GM15510 (cell line): Measurements from ENCODE around the gene TPRKB.

ENCODE experiments used
- POLR2A ChIP-seq: IDR thresholded peaks from 3 replicates; pipeline ENCODE4 v1.6.1; 2011; ENCODE audit warnings: borderline replicate concordance; ENCODE audit not compliant: insufficient read length; ENCODE audit errors: extremely low read depth

TPRKB gene

DNA sequence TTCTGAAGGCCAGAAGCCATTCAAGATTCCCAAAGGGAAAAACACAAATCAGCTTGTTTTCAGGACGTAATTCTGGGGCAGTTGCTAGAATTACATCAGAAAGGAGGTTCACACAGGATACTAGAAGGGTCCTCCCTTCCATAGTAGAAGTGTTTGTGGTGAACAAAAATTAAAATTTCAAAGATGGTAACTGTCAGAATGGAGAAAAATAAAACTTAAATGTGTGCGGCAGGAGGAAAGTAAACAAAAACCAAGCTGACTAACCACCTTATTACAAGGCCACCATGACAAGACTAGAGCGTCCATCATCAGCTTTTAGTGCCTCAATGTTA, 9.7 kb upstream of the TPRKB start:
- TF ChIP-seq POLR2A: no peak

DNA sequence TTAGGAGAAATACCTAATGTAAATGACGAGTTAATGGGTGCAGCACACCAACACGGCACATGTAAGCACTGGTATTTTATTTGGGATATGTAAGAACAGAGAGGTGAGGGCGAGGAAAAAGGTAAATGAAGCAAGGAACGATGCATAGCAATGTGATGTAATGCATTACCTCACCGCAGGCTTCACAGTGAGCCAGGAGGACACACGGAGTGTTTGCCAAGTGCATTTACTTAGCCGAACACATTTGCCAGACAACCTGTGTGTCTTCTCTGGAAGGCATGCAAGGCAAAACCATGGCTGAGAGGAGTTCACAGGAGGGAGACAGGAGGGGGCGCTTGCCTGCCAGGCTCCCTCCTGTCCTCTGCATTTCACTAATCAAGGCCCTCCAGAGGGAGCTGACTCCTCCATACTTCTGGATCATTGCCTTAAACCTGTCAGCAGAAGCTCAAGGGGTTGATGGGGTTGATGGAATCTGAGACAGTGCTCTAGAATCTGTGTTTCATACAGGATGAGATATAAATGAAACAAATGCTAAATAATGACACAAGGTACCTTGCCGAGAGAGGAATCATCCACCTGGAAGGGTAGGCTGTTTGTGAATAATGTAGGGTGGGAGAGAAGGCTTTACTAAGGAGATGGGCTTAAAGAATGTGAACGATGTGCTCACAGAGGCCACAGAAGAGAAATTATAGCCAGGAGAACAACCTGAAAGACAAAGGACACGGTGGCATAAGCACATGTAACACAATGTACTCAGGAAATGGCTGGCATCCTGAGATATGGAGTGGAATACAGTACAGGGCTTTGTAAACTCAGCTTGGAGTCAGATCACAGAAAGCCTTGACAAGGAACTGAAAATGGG, 9.1 kb upstream of the TPRKB start:
- TF ChIP-seq POLR2A: no peak

DNA sequence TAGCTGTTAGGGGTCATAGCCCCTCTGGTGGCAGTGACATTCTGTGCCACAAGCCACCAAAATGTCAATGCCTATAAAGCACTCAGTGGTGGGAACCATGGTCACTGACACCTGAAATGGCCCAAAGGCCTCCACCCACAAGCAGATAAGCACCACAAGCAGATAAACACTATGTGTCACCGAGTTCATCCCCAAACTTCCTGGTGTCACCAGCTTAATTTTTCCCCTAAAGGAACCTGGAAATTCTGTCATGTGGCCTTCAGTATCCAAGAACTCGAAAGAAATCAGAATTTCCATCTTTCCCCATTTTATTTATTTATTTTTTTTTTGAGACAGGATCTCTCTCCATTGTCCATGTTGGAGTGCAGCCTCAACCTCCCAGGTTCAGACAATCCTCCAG, 3.6 kb upstream of the TPRKB start:
- no peak for TF ChIP-seq POLR2A

DNA sequence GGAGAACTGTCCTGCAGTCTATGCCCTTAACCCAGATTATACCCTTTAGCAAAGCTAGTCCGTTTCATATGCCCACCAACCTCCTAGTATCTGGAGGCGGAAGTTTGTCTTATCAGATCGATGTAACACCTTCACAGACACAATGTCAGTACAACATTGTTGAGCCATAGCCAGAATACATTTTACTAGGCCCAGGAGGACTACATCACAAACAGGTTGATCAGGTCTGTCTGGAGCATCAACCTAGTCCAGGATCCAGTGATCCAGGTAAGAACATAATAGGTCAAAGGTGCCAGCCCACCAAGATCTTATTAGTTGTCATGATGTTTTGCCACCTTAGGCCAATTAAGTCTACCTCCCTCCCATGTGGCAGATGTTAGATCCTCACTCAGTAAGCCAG, 2.0 kb upstream of the TPRKB start:
- no peak for TF ChIP-seq POLR2A

DNA sequence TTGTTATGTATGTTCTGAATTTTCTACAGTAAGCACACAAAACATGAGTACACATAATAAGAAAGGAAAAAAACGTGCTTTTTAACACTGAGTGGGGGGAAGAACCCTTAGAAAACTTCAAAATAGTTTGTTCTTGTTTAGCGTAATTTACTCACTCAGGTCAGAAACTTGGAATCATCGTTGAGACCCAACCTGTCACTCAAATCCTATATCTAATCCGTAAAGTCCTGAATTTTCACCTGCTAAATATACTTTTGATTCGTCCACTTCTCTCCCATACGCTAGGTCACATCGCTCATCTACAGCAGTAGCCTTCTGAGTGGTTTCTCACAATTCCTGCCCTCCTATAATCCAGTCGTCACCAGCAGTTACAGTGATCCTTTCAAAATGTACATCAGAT, 767 bp downstream of the TPRKB start:
- TF ChIP-seq POLR2A: no peak

DNA sequence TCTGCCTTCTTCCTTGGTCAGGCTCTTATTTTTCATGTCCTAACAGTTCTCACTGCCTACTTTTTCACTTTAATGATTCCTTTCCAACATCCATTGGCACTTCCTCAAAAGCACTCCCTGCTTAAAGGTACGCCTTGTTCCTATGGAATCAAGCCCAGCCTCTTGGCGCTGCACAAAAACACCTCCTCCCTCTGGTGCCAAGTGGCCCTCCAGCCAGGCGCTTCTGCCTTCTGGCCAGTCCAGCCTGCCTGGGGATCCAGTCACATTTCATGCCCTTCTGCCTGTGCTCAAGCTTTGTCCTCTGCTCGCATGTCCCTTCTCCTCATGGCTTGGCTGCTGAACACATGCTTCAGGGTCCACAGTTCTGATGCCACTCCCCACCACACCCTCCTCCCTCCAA, 6.3 kb downstream of the TPRKB start:
- TF ChIP-seq POLR2A: no peak

DNA sequence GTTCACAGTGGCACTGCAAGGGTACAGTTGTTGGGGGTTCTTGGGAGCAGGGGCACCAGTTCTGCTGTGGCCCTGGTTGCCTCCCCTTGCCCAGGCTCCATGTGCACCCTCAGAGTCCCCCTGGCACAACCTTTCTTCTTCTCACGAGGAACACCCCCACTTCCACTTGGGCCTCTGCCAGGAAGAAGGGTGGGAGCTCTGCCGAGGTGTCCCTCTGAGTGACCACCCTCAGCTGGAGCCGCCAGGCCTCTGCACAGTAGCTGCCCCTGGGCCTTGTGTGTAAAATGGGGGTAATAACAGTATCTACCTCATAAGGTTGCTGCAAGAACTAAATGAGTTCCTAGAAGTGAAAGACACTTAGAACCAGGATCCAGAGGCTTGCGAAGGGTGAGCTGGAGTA, 8.4 kb downstream of the TPRKB start:
- TF ChIP-seq POLR2A: no peak

DNA sequence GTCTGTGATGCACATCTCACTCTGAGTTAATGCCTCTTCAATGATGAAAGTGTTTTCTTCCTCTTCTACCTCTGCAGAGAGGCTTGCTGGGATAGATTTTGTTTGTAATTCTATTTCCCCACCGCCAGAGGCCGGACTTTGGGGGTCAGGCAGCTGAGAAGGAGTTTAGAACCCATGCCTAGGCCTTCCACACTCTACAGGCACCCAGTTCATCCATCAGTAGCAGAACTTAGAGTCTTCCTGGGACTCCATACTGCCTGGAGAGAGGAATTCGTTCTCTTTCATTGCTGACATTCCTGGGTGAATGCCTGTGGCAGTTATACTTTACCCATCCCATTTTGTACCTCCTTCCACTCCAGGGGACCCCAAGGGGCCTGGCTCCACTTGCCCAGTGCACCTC, 9.1 kb downstream of the TPRKB start:
- TF ChIP-seq POLR2A: no peak

DNA sequence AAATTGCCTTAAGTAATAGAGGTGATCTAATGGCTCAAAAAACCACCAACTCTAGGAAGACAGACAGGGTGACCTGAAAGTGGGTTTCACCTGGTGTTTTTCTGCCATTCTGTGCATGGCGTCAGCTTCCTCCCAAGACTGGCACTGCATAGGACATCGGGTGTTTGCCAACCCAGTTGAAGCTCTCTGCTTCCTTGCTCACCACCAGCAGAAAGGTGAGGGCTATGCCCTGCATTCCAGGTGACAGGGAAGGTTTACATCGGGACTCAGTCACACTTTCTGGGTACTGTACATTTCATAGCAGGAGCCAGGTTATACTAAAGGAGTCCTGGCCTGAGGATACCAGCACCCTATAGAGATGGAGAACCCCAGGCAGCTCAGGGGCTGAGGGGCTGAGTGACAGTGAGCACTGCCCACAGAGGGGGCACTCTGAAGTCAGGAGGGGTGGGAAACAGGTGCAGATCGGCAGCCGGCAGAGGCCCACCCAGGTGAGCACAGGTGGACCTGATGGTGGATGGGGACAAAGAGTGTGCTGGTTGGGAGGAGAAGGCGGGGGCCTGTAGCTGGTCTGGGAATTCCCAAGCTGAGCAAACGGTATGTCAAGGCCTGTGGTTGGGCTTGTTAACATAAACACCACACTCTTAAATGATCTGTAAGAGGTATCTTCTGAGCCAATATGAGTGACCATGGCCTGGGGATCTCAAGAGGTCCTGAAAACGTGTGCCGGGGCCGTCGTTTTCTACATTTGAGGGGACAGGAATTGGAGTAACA, 18.1 kb downstream of the TPRKB start:
- no peak for TF ChIP-seq POLR2A

DNA sequence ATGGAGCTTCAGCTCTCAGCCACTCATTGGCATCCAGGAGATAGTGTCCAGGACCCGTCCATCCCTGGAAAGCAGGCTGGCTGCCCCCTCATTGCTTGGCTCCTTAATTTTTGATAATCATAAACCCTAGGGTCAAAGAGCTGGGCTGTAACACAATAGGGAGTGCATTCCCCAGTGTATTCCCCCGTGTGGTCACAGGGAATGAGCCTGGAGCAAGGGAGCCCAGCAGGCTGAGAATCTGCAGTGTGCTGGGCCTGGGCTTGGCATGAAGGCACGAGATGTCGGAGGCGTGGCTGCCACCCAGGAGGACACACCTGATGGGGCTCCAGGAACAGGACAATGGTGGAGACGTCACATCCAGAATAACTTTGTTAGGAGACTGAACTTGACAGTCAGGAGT, 18.7 kb downstream of the TPRKB start:
- TF ChIP-seq POLR2A: no peak

DNA sequence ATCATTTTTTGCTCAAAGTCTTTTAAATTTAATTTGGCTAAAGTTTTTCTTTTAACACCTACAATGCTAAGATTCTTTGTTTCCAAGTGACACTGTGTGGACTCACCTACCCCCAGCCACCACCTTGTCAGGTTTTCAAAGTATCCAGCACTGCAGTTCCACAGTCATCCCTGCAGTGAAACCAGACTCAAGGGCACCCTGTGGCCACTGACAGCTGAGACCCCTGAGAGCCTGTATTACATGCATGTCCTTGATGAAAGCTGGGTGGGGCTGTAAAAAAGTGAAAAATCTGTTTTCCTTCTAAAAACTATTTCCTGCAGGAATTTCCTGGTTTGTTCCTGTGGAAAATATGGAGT, 19.9 kb downstream of the TPRKB start:
- TF ChIP-seq POLR2A: no peak

DNA sequence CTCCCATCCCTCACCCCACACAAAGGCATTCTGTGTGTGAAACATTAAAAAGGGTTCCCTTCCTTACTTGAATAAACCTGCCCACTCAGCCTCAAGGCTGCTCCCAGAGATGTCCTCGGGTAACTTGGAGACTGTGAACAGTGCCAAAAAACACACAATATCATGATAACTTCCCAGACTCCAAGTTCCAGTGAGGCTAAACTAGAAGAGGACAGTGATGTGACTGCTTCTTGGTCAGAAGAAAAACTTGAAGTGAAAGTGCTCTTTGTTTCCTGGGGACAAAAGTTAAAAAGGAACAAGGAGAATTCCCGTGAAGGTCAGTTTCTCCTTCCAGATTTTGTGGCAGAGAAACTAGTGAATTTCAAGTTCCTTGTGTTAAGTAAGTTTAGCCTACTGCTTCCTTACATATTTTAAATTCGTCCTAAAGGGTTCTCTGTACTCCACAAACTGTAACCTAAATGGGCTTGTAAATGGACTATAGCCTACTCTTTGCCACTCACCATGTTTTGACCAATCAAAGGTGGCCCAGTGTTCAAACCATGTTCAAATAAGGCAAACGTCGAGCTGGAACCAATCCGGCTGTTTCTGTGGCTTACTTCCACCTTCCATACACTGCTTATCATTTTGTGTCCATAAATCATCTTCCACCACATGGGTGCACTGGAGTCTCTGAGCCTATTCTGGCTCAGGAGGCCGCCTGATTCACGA, 20.4 kb downstream of the TPRKB start:
- no peak for TF ChIP-seq POLR2A

DNA sequence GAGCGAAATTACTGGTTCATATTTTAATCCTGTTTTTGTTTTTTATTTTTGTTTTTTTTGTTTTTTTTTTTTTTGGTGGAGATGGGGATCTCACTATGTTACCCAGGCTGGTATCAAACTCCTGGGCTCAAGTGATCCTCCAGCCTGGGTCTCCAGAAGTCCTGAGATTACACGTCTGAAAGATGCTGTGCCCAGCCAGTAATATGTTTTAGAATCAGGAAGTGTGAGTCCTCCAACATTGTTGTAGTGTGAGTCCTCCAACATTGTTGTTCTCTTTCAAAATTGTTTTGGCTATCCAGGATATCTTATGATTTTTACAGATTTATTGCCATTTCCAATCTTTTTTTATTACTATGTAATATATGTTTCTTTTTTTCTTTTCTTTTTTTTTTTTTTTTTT, 23.1 kb downstream of the TPRKB start:
- TF ChIP-seq POLR2A: no peak

DNA sequence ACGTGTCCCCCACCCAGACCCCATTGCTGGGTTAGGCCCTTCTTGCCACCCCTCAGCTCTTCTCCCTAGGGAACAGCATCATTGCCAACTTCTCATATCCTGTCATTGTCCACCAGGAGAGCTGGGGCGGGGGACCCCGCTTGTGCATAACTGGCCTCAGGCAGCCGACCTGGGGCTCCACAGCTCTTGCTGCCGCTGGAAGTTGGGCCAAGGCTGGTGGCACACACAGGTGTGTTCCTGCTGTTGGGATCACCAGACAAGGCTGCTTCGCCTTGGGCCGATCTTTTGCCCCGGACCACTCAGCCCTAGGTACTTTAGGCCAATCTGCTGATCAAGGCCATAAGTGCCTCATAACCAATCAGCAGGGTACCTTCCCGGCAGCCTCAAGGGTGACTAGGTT, 28.6 kb downstream of the TPRKB start:
- no peak for TF ChIP-seq POLR2A

DNA sequence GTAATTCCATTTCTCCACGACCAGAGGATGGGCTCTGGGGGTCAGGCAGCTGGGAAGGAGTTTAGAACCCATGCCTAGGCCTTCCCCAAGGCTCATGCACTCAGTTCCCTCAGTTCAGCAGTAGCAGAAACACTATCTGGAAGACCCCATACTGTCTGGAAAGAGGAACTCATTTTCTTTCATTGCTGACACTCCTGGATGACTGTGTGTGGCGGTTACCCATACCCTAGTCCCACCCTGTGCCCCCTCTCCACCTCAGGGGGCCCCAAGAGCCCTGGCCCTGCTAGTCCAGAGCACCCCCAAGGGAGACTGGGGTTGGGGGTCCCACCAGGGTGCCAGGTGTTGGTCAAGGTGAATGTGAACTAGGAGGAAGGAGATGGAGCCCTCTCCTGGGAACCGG, 29.5 kb downstream of the TPRKB start:
- no peak for TF ChIP-seq POLR2A
